Stimulated activated CD4-positive, alpha-beta T cell treated with anti-CD3 and anti-CD28 coated beads, Interleukin-4, amount 100 ng/mL, for 24 hours (primary cell): ENCODE measurements around the gene FNDC7.
"Not testable (repeated sequence)": the region's sequence is repeated elsewhere in the genome, so short reads cannot be mapped to it uniquely, and the experiment has no call there.

Experiments
- DNase-seq: peaks from one replicate; pipeline ENCODE4 v3.0.0-alpha.2; 2020

Gene FNDC7

GRCh38 chr1:108746382-108747170 lies 33.9 kb downstream of the FNDC7 start, which contains the start of gene STXBP3:
Gene STXBP3 (plus strand): TSS chr1:108746674. CDS start chr1:108746738, 64 bp downstream.
- peak; percentile 100 for DNase-seq

- peak; percentile 46 for DNase-seq
Observed at GRCh38 chr1:108747171-108747850, 34.6 kb downstream of the FNDC7 start.

GRCh38 chr1:108747898-108748297 lies 35.2 kb downstream of the FNDC7 start:
- DNase-seq: no peak

GRCh38 chr1:108749081-108749480 lies 36.4 kb downstream of the FNDC7 start:
- DNase-seq: no peak

- DNase-seq: no peak
Observed at GRCh38 chr1:108750476-108751181, 37.9 kb downstream of the FNDC7 start.

- no peak for DNase-seq
Observed at GRCh38 chr1:108753363-108753762, 40.7 kb downstream of the FNDC7 start.

GRCh38 chr1:108758796-108759195 lies 46.1 kb downstream of the FNDC7 start:
- no peak for DNase-seq

GRCh38 chr1:108767115-108767514 lies 54.4 kb downstream of the FNDC7 start:
- no peak for DNase-seq

GRCh38 chr1:108767708-108768107 lies 55.0 kb downstream of the FNDC7 start:
- DNase-seq: no peak

GRCh38 chr1:108777839-108778238 lies 65.1 kb downstream of the FNDC7 start:
- DNase-seq: no peak

GRCh38 chr1:108779455-108779854 lies 66.7 kb downstream of the FNDC7 start:
- no peak for DNase-seq

- no peak for DNase-seq
Observed at GRCh38 chr1:108780937-108781574, 68.3 kb downstream of the FNDC7 start.

GRCh38 chr1:108781575-108781944 lies 68.9 kb downstream of the FNDC7 start:
- not testable (repeated sequence) for DNase-seq

GRCh38 chr1:108785264-108785663 lies 72.6 kb downstream of the FNDC7 start:
- DNase-seq: no peak

- no peak for DNase-seq
Observed at GRCh38 chr1:108785880-108786279, 73.2 kb downstream of the FNDC7 start.

- DNase-seq: no peak
Observed at GRCh38 chr1:108791790-108792189, 79.1 kb downstream of the FNDC7 start.
